B cell (primary cell): Measurements from ENCODE around the gene TTLL5. TPM values are rescaled to one million over a fixed set of nuclear protein-coding genes. Genes with fewer than 3 reads are reported as not detected.

ENCODE experiments used
- ATAC-seq: fragments of 200-7000 bp; cut with Tn5 transposase; one replicate; pipeline ENCODE4 v1.10.0; 2021; ENCODE audit warnings: low read depth, mild to moderate bottlenecking, moderate number of reproducible peaks, moderate library complexity
- CTCF ChIA-PET: fragments of 350-600 bp; sonication (Branson Sonifier 250); formaldehyde crosslinking; loops from one replicate; lab custom pipeline; 2021; ENCODE audit warnings: antibody characterized with exemption, inconsistent platforms; lab: Charles Lee
- POLR2A ChIA-PET: fragments of 350-600 bp; sonication (Branson Sonifier 250); formaldehyde crosslinking; loops from one replicate; lab custom pipeline; 2021; ENCODE audit warnings: antibody characterized with exemption; lab: Charles Lee
- DNase-seq: peaks from one replicate; pipeline ENCODE4 v3.0.0; 2013
- H2AFZ ChIP-seq: 2 replicates; pipeline ENCODE4 v1.6.1; 2012; ENCODE audit warnings: mild to moderate bottlenecking, low read depth, low read length; ENCODE audit not compliant: insufficient read depth, poor library complexity, severe bottlenecking
- H3K27ac ChIP-seq, 2 donors: 1 replicate in 1 of 2; 2 replicates in 1 of 2; pipeline ENCODE4 v1.5.1; 2012 to 2013; ENCODE audit warnings: low read length in 2 of 2, mild to moderate bottlenecking in 2 of 2, moderate library complexity in 1 of 2
- H3K27me3 ChIP-seq, 4 experiments: fragments of 200-600 bp in 1 of 4; sonication (generic) in 1 of 4; replicated peaks in 1 of 4; 1 replicate in 2 of 4; 2 replicates in 2 of 4; pipeline versions ENCODE4 v1.6.1 to v1.7.0; 2013 to 2016; ENCODE audit warnings: low read length in 3 of 4, mild to moderate bottlenecking in 2 of 4, mixed read lengths in 1 of 4, moderate library complexity in 1 of 4; ENCODE audit not compliant: insufficient read depth in 4 of 4, control insufficient read depth in 3 of 4; ENCODE audit errors: control extremely low read depth in 1 of 4
- H3K36me3 ChIP-seq, 2 experiments: replicated peaks in 1 of 2; 1 replicate in 1 of 2; 2 replicates in 1 of 2; pipeline versions ENCODE4 v1.6.1 to v1.7.1; 2013; ENCODE audit warnings: low read length in 1 of 2; ENCODE audit not compliant: insufficient read depth in 2 of 2, control insufficient read depth in 1 of 2; ENCODE audit errors: control extremely low read depth in 1 of 2, extremely low read depth in 1 of 2
- H3K4me1 ChIP-seq, 2 donors: fragments of 200-600 bp in 1 of 2; sonication (generic) in 1 of 2; 1 replicate in 1 of 2; 2 replicates in 1 of 2; pipeline versions ENCODE4 v1.5.1 to v1.6.1; 2013 to 2017; ENCODE audit warnings: low read length in 2 of 2; ENCODE audit not compliant: control insufficient read depth in 2 of 2, insufficient read depth in 2 of 2
- H3K4me2 ChIP-seq: replicated peaks from 2 replicates; pipeline ENCODE3; 2012; ENCODE audit warnings: mild to moderate bottlenecking, low read depth, low read length; ENCODE audit not compliant: poor library complexity, severe bottlenecking
- H3K4me3 ChIP-seq, 5 experiments: fragments of 200-600 bp in 1 of 5; sonication (generic) in 1 of 5; 1 replicate in 3 of 5; 2 replicates in 2 of 5; pipeline versions ENCODE4 v1.5.1 to v1.7.0; 2011 to 2016; ENCODE audit warnings: low read length in 4 of 5, mild to moderate bottlenecking in 4 of 5, low read depth in 2 of 5, control low read depth in 1 of 5, moderate library complexity in 1 of 5; ENCODE audit not compliant: insufficient read depth in 1 of 5; ENCODE audit errors: control extremely low read depth in 1 of 5, extremely low read depth in 1 of 5
- H3K79me2 ChIP-seq: fragments of 200-600 bp; sonication (generic); one replicate; pipeline ENCODE4 v1.6.0; 2016; ENCODE audit warnings: low read length; ENCODE audit not compliant: control insufficient read depth, insufficient read depth
- H3K9ac ChIP-seq: fragments of 200-600 bp; sonication (generic); 2 replicates; pipeline ENCODE4 v1.6.1; 2017; ENCODE audit warnings: mild to moderate bottlenecking, low read length, moderate library complexity
- H3K9me3 ChIP-seq, 3 donors: one replicate each; pipeline versions ENCODE4 v1.6.1 to v1.7.1; 2013; ENCODE audit warnings: low read length in 2 of 3; ENCODE audit not compliant: control insufficient read depth in 2 of 3, insufficient read depth in 1 of 3; ENCODE audit errors: control extremely low read depth in 1 of 3
- H4K20me1 ChIP-seq: 2 replicates; pipeline ENCODE4 v1.6.0; 2012; ENCODE audit warnings: mild to moderate bottlenecking, low read length; ENCODE audit not compliant: insufficient read depth, control insufficient read depth, poor library complexity, severe bottlenecking
- H3K27ac Mint-ChIP-seq: one replicate; pipeline ENCODE4 v1.8.0; 2021; ENCODE audit warnings: mixed read lengths
- H3K27me3 Mint-ChIP-seq: one replicate; pipeline ENCODE4 v1.8.0; 2021; ENCODE audit warnings: mixed read lengths
- H3K4me1 Mint-ChIP-seq: one replicate; pipeline ENCODE4 v1.8.0; 2021; ENCODE audit warnings: mixed read lengths
- H3K4me3 Mint-ChIP-seq: one replicate; pipeline ENCODE4 v1.8.0; 2021; ENCODE audit warnings: mixed read lengths
- H3K9me3 Mint-ChIP-seq: one replicate; pipeline ENCODE4 v1.8.0; 2022; ENCODE audit warnings: mixed read lengths; ENCODE audit not compliant: insufficient read depth
- CTCF ChIP-seq: fragments of 200-600 bp; IDR thresholded peaks from one replicate; pipeline ENCODE4 v1.8.0; 2022; ENCODE audit warnings: antibody characterized with exemption, mild to moderate bottlenecking
- EZH2 ChIP-seq: IDR thresholded peaks from 2 replicates; pipeline ENCODE4 v1.6.1; 2012; ENCODE audit warnings: borderline replicate concordance, low read depth, mild to moderate bottlenecking, moderate library complexity, low read length; ENCODE audit not compliant: insufficient read depth, poor library complexity, severe bottlenecking
- WGBS: methylation state at CpG from one replicate; pipeline ENCODE4 v1.1.5; 2013; ENCODE audit warnings: missing lambda C conversion rate; ENCODE audit not compliant: insufficient coverage; 5-methylcytosine and 5-hydroxymethylcytosine counted together
- intact Hi-C: fragments of 100-400 bp; cut with micrococcal nuclease; formaldehyde crosslinking; loops from one replicate; pipeline ENCODE4 v1.10.0; 2022
- polyA plus RNA-seq: library from polyadenylated mRNA; depleted of rRNA; stranded (reverse); fragments of >200 nt; gene quantifications from 2 replicates; pipeline ENCODE4 v1.2.3, GENCODE V29; 2012
- total RNA-seq, 2 donors: library from RNA; stranded (reverse); fragments of 120-200 nt in 1 of 2; gene quantifications; 1 replicate in 1 of 2; 2 replicates in 1 of 2; pipeline versions ENCODE4 v1.2.3 to v1.2.4, GENCODE V29; 2013 to 2022

Gene TTLL5
- total and polyA plus RNA-seq, 2 donors (not counting 1 experiment from before 2014, with no cell fraction given), result 10.9 to 50.9 TPM

GRCh38 chr14:75726321-75726720 is 65.3 kb downstream of the TTLL5 start:
- TF ChIP-seq EZH2 (no peak), CTCF (no peak)
- no peak overlapping the region for H3K4me2 ChIP-seq
- no peak overlapping the region for H3K27ac Mint-ChIP-seq
- H3K9ac ChIP-seq, result no peak overlapping the region
- DNase-seq (no peak), ATAC-seq (no peak)
- no peak overlapping the region for H3K4me3 Mint-ChIP-seq
- no peaks in the 10 kb centered on the region for H3K4me1 Mint-ChIP-seq
- no peaks in the 10 kb centered on the region for H3K27me3 ChIP-seq
- H2AFZ ChIP-seq, result no peak overlapping the region
- H3K79me2 ChIP-seq, result no peaks in the 10 kb centered on the region
- H3K4me1 ChIP-seq, result no peaks in the 10 kb centered on the region
- no peaks in the 10 kb centered on the region for H3K9me3 ChIP-seq
- H3K4me3 ChIP-seq, result no peak overlapping the region
- H4K20me1 ChIP-seq, result no peaks in the 10 kb centered on the region
- H3K9me3 Mint-ChIP-seq, result peaks cover 2% of the 10 kb centered on the region
- 100% methylated on average over 1 of the region's 1 CpG for WGBS
- no peaks in the 10 kb centered on the region for H3K27me3 Mint-ChIP-seq
- intact Hi-C loops, result no loop called here
- ChIA-PET POLR2A (no interaction called here), CTCF (interaction anchor here (1.0 to 1.2 kb wide), 2 partner anchors 17 to 255 kb away, joined by 3 to 4 read pairs; no protein-coding TSS in a partner anchor)
- no peak overlapping the region for H3K27ac ChIP-seq
- H3K36me3 ChIP-seq, result peaks cover 1 to 11% of the 10 kb centered on the region in 2 experiments

GRCh38 chr14:75727124-75727523 is 66.1 kb downstream of the TTLL5 start:
- CTCF ChIA-PET, result interaction anchor here (1.2 kb wide), 1 partner anchor 18 kb away, joined by 4 read pairs; no protein-coding TSS in a partner anchor

More at GRCh38 chr14:75727124-75727523, 66.1 kb downstream of the TTLL5 start:
- H4K20me1 ChIP-seq, result no peaks in the 10 kb centered on the region
- no peak overlapping the region for H3K27ac ChIP-seq
- no peaks in the 10 kb centered on the region for H3K4me1 ChIP-seq
- no peak overlapping the region for H3K4me3 Mint-ChIP-seq
- ATAC-seq (no peak), DNase-seq (no peak)
- H3K27ac Mint-ChIP-seq, result no peak overlapping the region
- intact Hi-C loops, result no loop called here
- no peaks in the 10 kb centered on the region for H3K79me2 ChIP-seq
- POLR2A ChIA-PET, result no interaction called here
- H3K4me3 ChIP-seq, result no peak overlapping the region
- H3K4me1 Mint-ChIP-seq, result no peaks in the 10 kb centered on the region
- H3K9me3 Mint-ChIP-seq, result peaks cover 2% of the 10 kb centered on the region
- no peaks in the 10 kb centered on the region for H3K27me3 ChIP-seq
- peaks cover 1 to 8% of the 10 kb centered on the region in 2 experiments for H3K36me3 ChIP-seq
- H3K9ac ChIP-seq, result no peak overlapping the region
- no CpG with 5 or more reads among the region's 3 CpGs for WGBS
- TF ChIP-seq CTCF, result no peak
- no peak for TF ChIP-seq EZH2
- no peaks in the 10 kb centered on the region for H3K27me3 Mint-ChIP-seq
- H3K4me2 ChIP-seq, result no peak overlapping the region
- H2AFZ ChIP-seq, result no peak overlapping the region
- no peaks in the 10 kb centered on the region for H3K9me3 ChIP-seq
